Activated naive CD4-positive, alpha-beta T cell treated with anti-CD3 and anti-CD28 coated beads, Interleukin-2, amount 50 U/mL, for 24 hours (primary cell): ENCODE measurements around the gene SFTPB.
"Not testable (repeated sequence)": the region's sequence is repeated elsewhere in the genome, so short reads cannot be mapped to it uniquely, and the experiment has no call there.

Experiments
- H3K27ac Mint-ChIP-seq: one replicate; pipeline ENCODE4 v1.8.0; 2021; ENCODE audit warnings: mild to moderate bottlenecking, mixed read lengths
- H3K27me3 Mint-ChIP-seq: one replicate; pipeline ENCODE4 v1.8.0; 2021; ENCODE audit warnings: mixed read lengths
- H3K36me3 Mint-ChIP-seq: one replicate; pipeline ENCODE4 v1.8.0; 2021; ENCODE audit warnings: mixed read lengths
- H3K4me1 Mint-ChIP-seq: one replicate; pipeline ENCODE4 v1.8.0; 2021; ENCODE audit warnings: mixed read lengths
- H3K4me3 Mint-ChIP-seq: one replicate; pipeline ENCODE4 v1.8.0; 2021; ENCODE audit warnings: mild to moderate bottlenecking, mixed read lengths
- H3K9me3 Mint-ChIP-seq: one replicate; pipeline ENCODE4 v1.8.0; 2021; ENCODE audit warnings: mixed read lengths

SFTPB gene

GRCh38 chr2:85673716-85674375 lies 5.8 kb upstream of the SFTPB start:
- Mint-ChIP-seq H3K4me3 (no peak overlapping the region), H3K4me1 (no peaks in the 10 kb centered on the region), H3K9me3 (no peaks in the 10 kb centered on the region), H3K27me3 (no peaks in the 10 kb centered on the region), H3K27ac (no peak overlapping the region), H3K36me3 (no peaks in the 10 kb centered on the region)

- H3K36me3 Mint-ChIP-seq = no peaks in the 10 kb centered on the region
- no peak overlapping the region for H3K4me3 Mint-ChIP-seq
- no peaks in the 10 kb centered on the region for H3K27me3 Mint-ChIP-seq
- no peaks in the 10 kb centered on the region for H3K4me1 Mint-ChIP-seq
- H3K27ac Mint-ChIP-seq = no peak overlapping the region
- no peaks in the 10 kb centered on the region for H3K9me3 Mint-ChIP-seq
These were observed 4.5 kb upstream of the SFTPB start for GRCh38 chr2:85672456-85672855.

- not testable (repeated sequence) for H3K9me3 Mint-ChIP-seq, H3K4me3 Mint-ChIP-seq, H3K4me1 Mint-ChIP-seq, H3K27me3 Mint-ChIP-seq, H3K27ac Mint-ChIP-seq, H3K36me3 Mint-ChIP-seq
These were observed 2.4 kb upstream of the SFTPB start for GRCh38 chr2:85670416-85670815.

- no peak overlapping the region for H3K4me3 Mint-ChIP-seq
- no peaks in the 10 kb centered on the region for H3K27me3 Mint-ChIP-seq
- no peaks in the 10 kb centered on the region for H3K9me3 Mint-ChIP-seq
- no peak overlapping the region for H3K27ac Mint-ChIP-seq
- no peaks in the 10 kb centered on the region for H3K4me1 Mint-ChIP-seq
- H3K36me3 Mint-ChIP-seq = no peaks in the 10 kb centered on the region
These were observed 1.6 kb upstream of the SFTPB start for GRCh38 chr2:85669549-85669948.

- Mint-ChIP-seq H3K9me3 (no peaks in the 10 kb centered on the region), H3K4me1 (no peaks in the 10 kb centered on the region), H3K27me3 (no peaks in the 10 kb centered on the region), H3K4me3 (no peak overlapping the region), H3K27ac (no peak overlapping the region), H3K36me3 (no peaks in the 10 kb centered on the region)
These were observed 801 bp upstream of the SFTPB start for GRCh38 chr2:85668857-85669142.

GRCh38 chr2:85667561-85668008 lies 414 bp downstream of the SFTPB start:
- no peak overlapping the region for H3K27ac Mint-ChIP-seq
- H3K4me1 Mint-ChIP-seq = no peaks in the 10 kb centered on the region
- H3K36me3 Mint-ChIP-seq = no peaks in the 10 kb centered on the region
- no peaks in the 10 kb centered on the region for H3K9me3 Mint-ChIP-seq
- no peaks in the 10 kb centered on the region for H3K27me3 Mint-ChIP-seq
- H3K4me3 Mint-ChIP-seq = no peak overlapping the region

GRCh38 chr2:85666435-85667316 lies 1.3 kb downstream of the SFTPB start:
- Mint-ChIP-seq H3K4me1 (no peaks in the 10 kb centered on the region), H3K27me3 (no peaks in the 10 kb centered on the region), H3K4me3 (no peak overlapping the region), H3K36me3 (no peaks in the 10 kb centered on the region), H3K27ac (no peak overlapping the region), H3K9me3 (no peaks in the 10 kb centered on the region)

GRCh38 chr2:85666016-85666415 lies 2.0 kb downstream of the SFTPB start:
- Mint-ChIP-seq H3K27ac (no peak overlapping the region), H3K4me1 (no peaks in the 10 kb centered on the region), H3K4me3 (no peak overlapping the region), H3K9me3 (no peaks in the 10 kb centered on the region), H3K36me3 (no peaks in the 10 kb centered on the region), H3K27me3 (no peaks in the 10 kb centered on the region)

- H3K36me3 Mint-ChIP-seq = no peaks in the 10 kb centered on the region
- no peak overlapping the region for H3K27ac Mint-ChIP-seq
- H3K4me1 Mint-ChIP-seq = no peaks in the 10 kb centered on the region
- H3K9me3 Mint-ChIP-seq = no peaks in the 10 kb centered on the region
- H3K27me3 Mint-ChIP-seq = no peaks in the 10 kb centered on the region
- no peak overlapping the region for H3K4me3 Mint-ChIP-seq
These were observed 2.6 kb downstream of the SFTPB start for GRCh38 chr2:85665264-85665937.

GRCh38 chr2:85663594-85664565 lies 4.1 kb downstream of the SFTPB start:
- H3K27ac Mint-ChIP-seq = peak overlapping the region; percentile 1

GRCh38 chr2:85662899-85663593 lies 5.0 kb downstream of the SFTPB start:
- Mint-ChIP-seq H3K4me1 (no peaks in the 10 kb centered on the region), H3K27me3 (no peaks in the 10 kb centered on the region), H3K9me3 (no peaks in the 10 kb centered on the region), H3K4me3 (no peak overlapping the region), H3K36me3 (peaks cover 2% of the 10 kb centered on the region), H3K27ac (no peak overlapping the region)

More at GRCh38 chr2:85663594-85664565, 4.1 kb downstream of the SFTPB start:
- Mint-ChIP-seq H3K27me3 (no peaks in the 10 kb centered on the region), H3K4me1 (no peaks in the 10 kb centered on the region), H3K9me3 (no peaks in the 10 kb centered on the region), H3K36me3 (peaks cover 2% of the 10 kb centered on the region), H3K4me3 (no peak overlapping the region)

GRCh38 chr2:85661139-85661858 lies 6.7 kb downstream of the SFTPB start:
- Mint-ChIP-seq H3K27me3 (no peaks in the 10 kb centered on the region), H3K4me3 (no peak overlapping the region), H3K27ac (no peak overlapping the region), H3K36me3 (peaks cover 3% of the 10 kb centered on the region), H3K9me3 (no peaks in the 10 kb centered on the region), H3K4me1 (no peaks in the 10 kb centered on the region)

- Mint-ChIP-seq H3K36me3 (peaks cover 3% of the 10 kb centered on the region), H3K27me3 (no peaks in the 10 kb centered on the region), H3K9me3 (no peaks in the 10 kb centered on the region), H3K4me1 (no peaks in the 10 kb centered on the region), H3K4me3 (no peak overlapping the region), H3K27ac (no peak overlapping the region)
These were observed 7.3 kb downstream of the SFTPB start for GRCh38 chr2:85660725-85661124.

GRCh38 chr2:85660301-85660700 lies 7.7 kb downstream of the SFTPB start:
- H3K36me3 Mint-ChIP-seq, H3K27ac Mint-ChIP-seq, H3K4me3 Mint-ChIP-seq, H3K27me3 Mint-ChIP-seq, H3K9me3 Mint-ChIP-seq, H3K4me1 Mint-ChIP-seq: not testable (repeated sequence)
